ENCODE measurements around the gene UTP4. TPM values are rescaled to one million over a fixed set of nuclear protein-coding genes. Genes with fewer than 3 reads are reported as not detected.
"Not testable (repeated sequence)": the region's sequence is repeated elsewhere in the genome, so short reads cannot be mapped to it uniquely, and the experiment has no call there.

Gene UTP4
- total and polyA plus RNA-seq, 10 donors = 12.6 to 37.9 (median 17.1) TPM

- Histone ChIP-seq H3K36me3 (peaks cover 0 to 100% (median 88%) of the 10 kb centered on the region in 6 donors), H3K9me3 (no peaks in the 10 kb centered on the region), H3K27me3 (replicated peaks in 1 of 7) (no peaks in the 10 kb centered on the region), H3K4me3 (no peak overlapping the region), H3K4me1 (no peaks in the 10 kb centered on the region), H3K27ac (no peak overlapping the region)
- TF ChIP-seq, protein P1, sequence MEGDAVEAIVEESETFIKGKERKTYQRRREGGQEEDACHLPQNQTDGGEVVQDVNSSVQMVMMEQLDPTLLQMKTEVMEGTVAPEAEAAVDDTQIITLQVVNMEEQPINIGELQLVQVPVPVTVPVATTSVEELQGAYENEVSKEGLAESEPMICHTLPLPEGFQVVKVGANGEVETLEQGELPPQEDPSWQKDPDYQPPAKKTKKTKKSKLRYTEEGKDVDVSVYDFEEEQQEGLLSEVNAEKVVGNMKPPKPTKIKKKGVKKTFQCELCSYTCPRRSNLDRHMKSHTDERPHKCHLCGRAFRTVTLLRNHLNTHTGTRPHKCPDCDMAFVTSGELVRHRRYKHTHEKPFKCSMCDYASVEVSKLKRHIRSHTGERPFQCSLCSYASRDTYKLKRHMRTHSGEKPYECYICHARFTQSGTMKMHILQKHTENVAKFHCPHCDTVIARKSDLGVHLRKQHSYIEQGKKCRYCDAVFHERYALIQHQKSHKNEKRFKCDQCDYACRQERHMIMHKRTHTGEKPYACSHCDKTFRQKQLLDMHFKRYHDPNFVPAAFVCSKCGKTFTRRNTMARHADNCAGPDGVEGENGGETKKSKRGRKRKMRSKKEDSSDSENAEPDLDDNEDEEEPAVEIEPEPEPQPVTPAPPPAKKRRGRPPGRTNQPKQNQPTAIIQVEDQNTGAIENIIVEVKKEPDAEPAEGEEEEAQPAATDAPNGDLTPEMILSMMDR (IDR thresholded peaks at IDR 0.05 in 8 of 11, conservative IDR thresholded peaks at IDR 0.05 in 3 of 11) = no peak
- no peak for TF ChIP-seq POLR2AphosphoS5 (IDR thresholded peaks at IDR 0.05)
- no peak for TF ChIP-seq POLR2A (IDR thresholded peaks at IDR 0.05)
- DNase-seq = no peak
- WGBS, 5 donors = 89 to 96% (median 95%) methylated on average over 3 to 4 of the region's 4 CpGs
- intact Hi-C loops (cut with DNase I; ENCODE audit: low total_unique reads) = no loop called here
Measured at GRCh38 chr16:69141936-69142335, 9.5 kb downstream of the UTP4 start.

DNA sequence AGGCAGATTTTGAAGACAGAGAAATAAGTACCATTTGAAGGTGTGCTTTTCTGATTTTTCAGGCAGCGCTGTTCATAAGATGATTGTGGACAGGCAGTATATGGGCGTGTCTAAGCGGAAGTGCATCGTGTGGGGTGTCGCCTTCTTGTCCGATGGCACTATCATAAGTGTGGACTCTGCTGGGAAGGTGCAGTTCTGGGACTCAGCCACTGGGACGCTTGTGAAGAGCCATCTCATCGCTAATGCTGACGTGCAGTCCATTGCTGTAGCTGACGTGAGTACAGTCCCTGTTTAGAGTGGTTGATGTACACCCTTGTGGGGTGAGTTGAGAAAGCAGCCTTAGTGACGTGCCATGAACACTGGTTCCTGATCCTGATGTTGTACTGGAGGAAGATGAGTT lies 10.7 kb downstream of the UTP4 start:
- TF ChIP-seq, protein P1 (IDR thresholded peaks at IDR 0.05 in 8 of 11, conservative IDR thresholded peaks at IDR 0.05 in 3 of 11) = no peak
- no peak for TF ChIP-seq POLR2A (IDR thresholded peaks at IDR 0.05)
- no peak for TF ChIP-seq POLR2AphosphoS5 (IDR thresholded peaks at IDR 0.05)
- H3K4me1 ChIP-seq = no peaks in the 10 kb centered on the region
- no peak overlapping the region for H3K27ac ChIP-seq
- 92 to 93% (median 93%) methylated on average over 11 of the region's 11 CpGs for WGBS, 5 donors
- no peaks in the 10 kb centered on the region for H3K27me3 ChIP-seq (replicated peaks in 1 of 7)
- H3K36me3 ChIP-seq = peaks cover 0 to 100% (median 83%) of the 10 kb centered on the region in 6 donors
- intact Hi-C loops (cut with DNase I; ENCODE audit: low total_unique reads) = no loop called here
- DNase-seq = no peak
- no peak overlapping the region for H3K4me3 ChIP-seq
- H3K9me3 ChIP-seq = no peaks in the 10 kb centered on the region

GRCh38 chr16:69145658-69146057 lies 13.2 kb downstream of the UTP4 start:
- H3K27ac ChIP-seq = no peak overlapping the region
- DNase-seq = no peak

DNA sequence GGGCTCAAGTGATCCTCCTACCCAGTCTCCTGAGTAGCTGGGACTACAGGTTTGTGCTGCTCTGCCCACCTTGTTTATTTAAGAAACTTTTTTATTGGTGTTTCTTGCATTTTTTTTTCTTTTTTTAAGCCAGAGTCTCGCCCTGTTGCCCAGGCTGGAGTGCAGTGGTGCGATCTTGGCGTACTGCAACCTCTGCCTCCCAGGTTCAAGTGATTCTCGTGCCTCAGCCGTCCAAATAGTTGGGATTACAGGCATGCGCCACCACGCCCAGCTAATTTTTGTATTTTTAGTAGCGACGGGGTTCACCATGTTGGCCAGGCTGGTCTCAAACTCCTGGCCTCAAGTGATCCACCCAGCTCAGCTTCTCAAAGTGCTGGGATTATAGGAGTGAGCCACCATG lies 17.2 kb downstream of the UTP4 start:
- peaks cover 0 to 98% (median 70%) of the 10 kb centered on the region in 6 donors for H3K36me3 ChIP-seq
- not testable (repeated sequence) for H3K9me3 ChIP-seq; H3K27ac ChIP-seq; H3K4me1 ChIP-seq; H3K4me3 ChIP-seq; H3K27me3 ChIP-seq (replicated peaks in 1 of 7); DNase-seq
- WGBS, 5 donors = 88 to 97% (median 92%) methylated on average over 9 of the region's 9 CpGs
- intact Hi-C loops (cut with DNase I; ENCODE audit: low total_unique reads) = loop anchor here (2.0 kb wide), 1 partner anchor 139 kb away; no protein-coding TSS in a partner anchor

More at GRCh38 chr16:69145658-69146057, 13.2 kb downstream of the UTP4 start:
- Histone ChIP-seq H3K9me3 (no peaks in the 10 kb centered on the region), H3K36me3 (peaks cover 0 to 98% (median 70%) of the 10 kb centered on the region in 6 donors), H3K4me3 (no peak overlapping the region), H3K27me3 (replicated peaks in 1 of 7) (no peaks in the 10 kb centered on the region), H3K4me1 (peaks cover 0 to 3% (median 0%) of the 10 kb centered on the region in 6 donors)
- intact Hi-C loops (cut with DNase I; ENCODE audit: low total_unique reads) = no loop called here
- WGBS, 5 donors = 86 to 94% (median 87%) methylated on average over 4 of the region's 4 CpGs
- TF ChIP-seq POLR2AphosphoS5 (IDR thresholded peaks at IDR 0.05) (no peak), POLR2A (IDR thresholded peaks at IDR 0.05) (no peak)
- TF ChIP-seq, protein P1 (IDR thresholded peaks at IDR 0.05 in 8 of 11, conservative IDR thresholded peaks at IDR 0.05 in 3 of 11) = no peak
